K562 (cell line): Measurements from ENCODE around the gene AMIGO1. TPM values are rescaled to one million over a fixed set of nuclear protein-coding genes. Genes with fewer than 3 reads are reported as not detected.

Source experiments
- CCNT2 ChIP-seq: IDR thresholded peaks from 2 replicates; pipeline ENCODE4 v1.6.1; 2011; ENCODE audit warnings: borderline replicate concordance, low read depth, mild to moderate bottlenecking, moderate library complexity, mixed read lengths, low read length; ENCODE audit not compliant: insufficient read length; ENCODE audit errors: extremely low read depth
- CHCHD3 ChIP-seq: fragments of 250-450 bp; sonication (Bioruptor Pico); IDR thresholded peaks from 2 replicates; pipeline ENCODE4 v2.1.2; 2022; ENCODE audit warnings: mild to moderate bottlenecking
- DACH1 ChIP-seq: fragments of 450-650 bp; IDR thresholded peaks from 2 replicates; pipeline ENCODE4 v1.6.1; 2018; ENCODE audit not compliant: partially characterized antibody
- DNMT1 ChIP-seq: fragments of 450-650 bp; IDR thresholded peaks from 2 replicates; pipeline ENCODE4 v1.6.1; 2016; ENCODE audit warnings: antibody characterized with exemption, mild to moderate bottlenecking
- ETV5 ChIP-seq: sonication (generic); formaldehyde crosslinking; IDR thresholded peaks from 2 replicates; pipeline ENCODE4 v1.4.0; 2020; ENCODE audit warnings: low read depth, mild to moderate bottlenecking, missing genetic modification reagents
- GABPA ChIP-seq: fragments of 200-800 bp; sonication (Bioruptor generic); conservative IDR thresholded peaks from 2 replicates; pipeline ENCODE4 v1.6.1; 2016; ENCODE audit warnings: low read depth, missing genetic modification characterization, missing compliant biosample characterization
- HCFC1 ChIP-seq: IDR thresholded peaks from 2 replicates; pipeline ENCODE4 v1.6.1; 2012; ENCODE audit warnings: low read depth, low read length, improper control_type of control experiment
- IRF9 ChIP-seq: fragments of 450-650 bp; IDR thresholded peaks from 2 replicates; pipeline ENCODE4 v1.6.1; 2016; ENCODE audit warnings: missing biosample characterization, missing genetic modification characterization
- KDM5B ChIP-seq: fragments of 200-600 bp; sonication (generic); IDR thresholded peaks from 2 replicates; pipeline ENCODE4 v1.6.1; 2012; ENCODE audit warnings: low read depth, mild to moderate bottlenecking, moderate library complexity, low read length, control low read depth, inconsistent platforms; ENCODE audit not compliant: insufficient replicate concordance
- NCOR1 ChIP-seq: fragments of 450-650 bp; IDR thresholded peaks from 2 replicates; pipeline ENCODE4 v1.6.1; 2016; ENCODE audit warnings: mild to moderate bottlenecking, moderate library complexity
- NFIC ChIP-seq: fragments of 450-650 bp; IDR thresholded peaks from 2 replicates; pipeline ENCODE4 v1.6.1; 2017; ENCODE audit warnings: mild to moderate bottlenecking, inconsistent platforms
- PCBP1 ChIP-seq: fragments of 200-400 bp; formaldehyde crosslinking; IDR thresholded peaks from 2 replicates; pipeline ENCODE4 v1.6.1; 2018; ENCODE audit warnings: mild to moderate bottlenecking, low read depth, low read length; ENCODE audit not compliant: poor library complexity, severe bottlenecking
- POLR2AphosphoS2 ChIP-seq: IDR thresholded peaks from 2 replicates; pipeline ENCODE4 v1.6.1; 2012; ENCODE audit warnings: low read length, improper control_type of control experiment
- POLR3G ChIP-seq: IDR thresholded peaks from 2 replicates; pipeline ENCODE4 v1.6.1; 2011; ENCODE audit not compliant: insufficient read length, insufficient replicate concordance; ENCODE audit errors: extremely low read depth
- RB1 ChIP-seq: fragments of 450-650 bp; IDR thresholded peaks from 2 replicates; pipeline ENCODE4 v1.6.1; 2017; ENCODE audit warnings: low read depth, mild to moderate bottlenecking
- RBM14 ChIP-seq: fragments of 200-400 bp; formaldehyde crosslinking; IDR thresholded peaks from 2 replicates; pipeline ENCODE4 v1.6.1; 2018; ENCODE audit warnings: low read depth, mild to moderate bottlenecking, low read length, moderate library complexity, borderline replicate concordance; ENCODE audit not compliant: insufficient read depth
- SIX5 ChIP-seq, 2 experiments: IDR thresholded peaks; 2 replicates each; pipeline ENCODE4 v1.6.1; 2011; ENCODE audit warnings: low read length in 2 of 2, borderline replicate concordance in 1 of 2, low read depth in 1 of 2, mild to moderate bottlenecking in 1 of 2, moderate library complexity in 1 of 2; ENCODE audit not compliant: insufficient read depth in 1 of 2
- SMAD2 ChIP-seq: fragments of 150-350 bp; IDR thresholded peaks from 2 replicates; pipeline ENCODE4 v1.6.1; 2014; ENCODE audit warnings: low read depth, mild to moderate bottlenecking, low read length
- SMAD3 ChIP-seq: fragments of 450-650 bp; formaldehyde crosslinking; conservative IDR thresholded peaks from 2 replicates; pipeline ENCODE4 v1.4.0; 2020; ENCODE audit warnings: mild to moderate bottlenecking
- SMARCB1 ChIP-seq: IDR thresholded peaks from 2 replicates; pipeline ENCODE4 v1.6.1; 2011; ENCODE audit warnings: improper control_type of control experiment, low read depth; ENCODE audit not compliant: insufficient read length
- SOX6 ChIP-seq: fragments of 450-650 bp; IDR thresholded peaks from 2 replicates; pipeline ENCODE4 v1.6.1; 2014; ENCODE audit warnings: mild to moderate bottlenecking
- SPI1 ChIP-seq: IDR thresholded peaks from 2 replicates; pipeline ENCODE4 v1.6.1; 2011; ENCODE audit warnings: low read depth, low read length, control low read depth, borderline replicate concordance
- TARDBP ChIP-seq: fragments of 450-650 bp; IDR thresholded peaks from 2 replicates; pipeline ENCODE4 v1.6.1; 2016
- TCF3 ChIP-seq: sonication (generic); formaldehyde crosslinking; IDR thresholded peaks from 2 replicates; pipeline ENCODE4 v1.4.0; 2020; ENCODE audit warnings: mild to moderate bottlenecking, missing genetic modification reagents
- ZNF217 ChIP-seq: sonication (generic); formaldehyde crosslinking; IDR thresholded peaks from 2 replicates; pipeline ENCODE4 v1.8.0; 2022; ENCODE audit warnings: mild to moderate bottlenecking, missing genetic modification reagents
- ZNF239 ChIP-seq: fragments of 250-450 bp; sonication (Bioruptor Pico); IDR thresholded peaks from 2 replicates; pipeline ENCODE4 v1.4.0; 2020; ENCODE audit warnings: mild to moderate bottlenecking
- ZNF395 ChIP-seq: fragments of 200-800 bp; sonication (Bioruptor generic); IDR thresholded peaks from 2 replicates; pipeline ENCODE4 v1.6.1; 2017; ENCODE audit warnings: missing genetic modification characterization, missing compliant biosample characterization
- ZNF431 ChIP-seq: sonication (generic); formaldehyde crosslinking; IDR thresholded peaks from 2 replicates; pipeline ENCODE4 v1.8.0; 2022; ENCODE audit warnings: mild to moderate bottlenecking, missing genetic modification reagents
- ZNF76 ChIP-seq: fragments of 250-450 bp; sonication (Bioruptor Pico); IDR thresholded peaks from 2 replicates; pipeline ENCODE4 v1.4.0; 2020; ENCODE audit warnings: mild to moderate bottlenecking, moderate library complexity, borderline replicate concordance
- polyA plus RNA-seq, 8 experiments: library from polyadenylated mRNA; depleted of rRNA in 4 of 8; stranded (reverse) in 5 of 8; unstranded in 3 of 8; fragments of >200 nt; fragmentation: Nextera tagmentation in 2 of 8; fragmentation: Illumina TruSeq in 1 of 8; extraction: Ambion mirVana in 2 of 8; extraction: Trizol in 1 of 8; gene quantifications; 2 replicates each; pipeline versions ENCODE4 v1.2.1 to v1.2.3, GENCODE V29; 2011 to 2014; ENCODE audit warnings: inconsistent platforms in 1 of 8, missing spikeins in 1 of 8
- total RNA-seq, 7 experiments: library from RNA; depleted of rRNA in 6 of 7; stranded (reverse); fragments of >200 nt in 6 of 7; fragmentation: Illumina TruSeq in 2 of 7; extraction: Trizol in 2 of 7; gene quantifications; 2 replicates each; pipeline versions ENCODE4 v1.2.1 to v1.2.3, GENCODE V29; 2011 to 2021; ENCODE audit warnings: low replicate concordance in 1 of 7

The AMIGO1 gene
- total and polyA plus RNA-seq, 9 of the 15 experiments (the other 6 are each of a cell fraction or from before 2014, with no cell fraction given): 0.24 to 1.0 (median 0.54) TPM

- TF ChIP-seq ZNF76 (CRISPR knock-in tag) (no peak), CCNT2 (peak; percentile 83), RB1 (peak; percentile 99), ZNF217 (CRISPR knock-in tag) (no peak), ZNF431 (CRISPR knock-in tag) (no peak), HCFC1 (peak; percentile 67), DACH1 (peak; percentile 65), ZNF239 (CRISPR knock-in tag) (no peak), SOX6 (peak; percentile 62; the same call in 1 of the 2 replicates), SPI1 (no peak), CHCHD3 (no peak), NCOR1 (no peak), SMAD2 (no peak), POLR2AphosphoS2 (no peak), SIX5 (IDR thresholded peaks at IDR 0.05; ENCODE audit: borderline replicate concordance in 1 of 2, insufficient read depth in 1 of 2, low read depth in 1 of 2, low read length in 2 of 2) (no peak), SMARCB1 (no peak), KDM5B (peak; percentile 74), IRF9 (tag) (no peak), POLR3G (no peak), NFIC (peak; percentile 74), SMAD3 (CRISPR knock-in tag) (no peak), TARDBP (no peak; the same call in 1 of the 2 replicates), TCF3 (CRISPR knock-in tag) (peak; percentile 14; the same call in 1 of the 2 replicates), ZNF395 (CRISPR knock-in tag) (no peak), GABPA (tag) (peak; percentile 67), RBM14 (0 out of 2 replicates have a peak, but pooled peaks have one; percentile 68), DNMT1 (peak; percentile 83; the same call in 1 of the 2 replicates), ETV5 (CRISPR knock-in tag) (peak; percentile 80), PCBP1 (peak; percentile 37)
Observed at GRCh38 chr1:109493805-109494539, 15.6 kb downstream of the AMIGO1 start, which contains the start of gene CYB561D1 (continued).
